Muscle layer of duodenum (tissue), 2 donors: ENCODE data around the gene DPP6.
"Not testable (repeated sequence)": the region's sequence is repeated elsewhere in the genome, so short reads cannot be mapped to it uniquely, and the experiment has no call there.

Experiments used
- H3K27ac ChIP-seq: one replicate; pipeline ENCODE4 v1.7.0; 2013; ENCODE audit warnings: mild to moderate bottlenecking, low read length
- H3K27me3 ChIP-seq: one replicate; pipeline ENCODE4 v1.7.0; 2013; ENCODE audit warnings: low read depth, mild to moderate bottlenecking, control low read depth, low read length
- H3K36me3 ChIP-seq, 2 donors: one replicate each; pipeline ENCODE4 v1.7.0; 2013; ENCODE audit warnings: low read length in 2 of 2, control low read depth in 1 of 2, mild to moderate bottlenecking in 1 of 2; ENCODE audit not compliant: insufficient read depth in 2 of 2, control insufficient read depth in 1 of 2
- H3K4me1 ChIP-seq, 2 donors: one replicate each; pipeline ENCODE4 v1.7.0; 2013; ENCODE audit warnings: low read length in 2 of 2, mild to moderate bottlenecking in 2 of 2, control low read depth in 1 of 2, moderate library complexity in 1 of 2; ENCODE audit not compliant: insufficient read depth in 2 of 2, control insufficient read depth in 1 of 2
- H3K4me3 ChIP-seq, 2 donors: one replicate each; pipeline ENCODE4 v1.7.0; 2013; ENCODE audit warnings: low read length in 2 of 2, low read depth in 1 of 2, mild to moderate bottlenecking in 1 of 2
- H3K9me3 ChIP-seq, 2 donors: one replicate each; pipeline ENCODE4 v1.7.0; 2013; ENCODE audit warnings: low read length in 2 of 2, control low read depth in 1 of 2, mild to moderate bottlenecking in 1 of 2; ENCODE audit not compliant: control insufficient read depth in 1 of 2
- donor health status: healthy.

The DPP6 gene

DNA sequence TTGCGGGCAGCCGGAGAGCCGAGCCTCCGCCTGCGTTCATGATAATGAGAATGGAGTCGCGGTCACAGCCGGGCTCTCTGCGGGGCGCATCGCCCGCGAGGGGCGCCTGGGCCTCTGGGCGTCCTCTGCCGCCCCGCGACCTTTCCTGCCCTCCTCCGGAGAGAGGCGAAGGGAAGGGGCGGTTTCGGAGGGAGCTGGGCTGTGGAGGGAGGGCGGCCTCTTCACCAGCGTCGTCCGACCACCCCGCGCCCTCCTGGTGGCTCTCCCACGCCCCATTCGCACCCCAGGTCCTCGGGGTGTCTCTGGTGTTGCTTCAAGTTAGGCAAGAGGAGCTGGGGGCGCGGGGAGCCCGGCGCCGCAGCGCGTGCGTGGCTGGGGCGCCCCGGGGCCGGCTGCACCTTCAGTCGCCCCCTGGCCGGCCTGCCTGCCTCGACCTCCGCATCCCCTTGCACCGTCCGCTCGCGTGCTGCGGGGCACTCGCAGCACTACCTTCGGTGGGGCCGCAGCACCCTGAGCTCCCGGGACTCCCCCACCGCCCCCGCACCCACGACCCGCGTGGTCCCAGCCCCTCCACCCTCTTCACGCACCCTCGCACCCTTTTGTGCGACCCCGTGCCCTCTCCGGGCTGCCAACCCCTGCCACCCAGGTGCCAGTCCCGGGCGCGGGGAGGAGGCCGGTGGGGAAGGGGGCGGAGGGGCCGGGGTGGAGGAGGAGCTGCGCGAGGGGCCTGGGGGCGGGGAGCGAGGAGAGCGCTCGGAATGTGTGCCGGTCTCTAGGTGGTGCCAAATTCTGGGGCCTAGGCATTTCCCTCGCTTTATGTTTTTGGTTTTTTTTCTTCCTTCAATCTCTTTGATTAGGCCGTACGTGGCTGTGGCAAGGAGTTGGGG lies at the start of gene DPP6:
Gene DPP6, plus strand, starts transcription at position 756 of the 887 bp plus-strand sequence.
- peak within 1 kb of the TSS in 1 of 2 donors; percentile 35 for H3K4me3 ChIP-seq
- H3K9me3 ChIP-seq, H3K27ac ChIP-seq, H3K27me3 ChIP-seq, H3K36me3 ChIP-seq, H3K4me1 ChIP-seq: not testable (repeated sequence)

DNA sequence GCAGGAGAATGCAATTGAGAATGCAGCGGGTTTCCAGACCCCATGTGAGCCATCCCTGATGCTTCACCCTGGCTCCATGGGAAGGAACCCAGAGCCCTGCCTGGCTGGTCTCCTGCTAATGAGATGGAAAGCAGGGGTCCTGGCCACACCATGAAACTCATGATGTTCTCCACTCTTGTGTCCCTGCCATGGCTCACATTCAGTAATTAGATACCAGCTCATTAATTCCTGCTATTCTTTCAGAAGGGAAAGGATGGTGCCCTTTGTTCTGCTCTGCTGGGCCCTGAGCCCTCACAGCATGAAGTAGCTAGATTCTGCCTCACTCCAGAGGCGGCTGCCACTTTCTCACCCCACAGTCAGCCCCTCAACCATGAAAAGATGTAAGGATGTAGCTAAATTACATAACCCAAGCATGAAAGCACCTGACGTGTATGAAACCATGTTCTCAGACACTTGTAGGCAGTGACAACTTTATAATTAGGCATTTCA lies 42.7 kb upstream of the DPP6 start:
- H3K27ac ChIP-seq, H3K4me3 ChIP-seq, H3K4me1 ChIP-seq, H3K27me3 ChIP-seq, H3K9me3 ChIP-seq, H3K36me3 ChIP-seq: not testable (repeated sequence)

DNA sequence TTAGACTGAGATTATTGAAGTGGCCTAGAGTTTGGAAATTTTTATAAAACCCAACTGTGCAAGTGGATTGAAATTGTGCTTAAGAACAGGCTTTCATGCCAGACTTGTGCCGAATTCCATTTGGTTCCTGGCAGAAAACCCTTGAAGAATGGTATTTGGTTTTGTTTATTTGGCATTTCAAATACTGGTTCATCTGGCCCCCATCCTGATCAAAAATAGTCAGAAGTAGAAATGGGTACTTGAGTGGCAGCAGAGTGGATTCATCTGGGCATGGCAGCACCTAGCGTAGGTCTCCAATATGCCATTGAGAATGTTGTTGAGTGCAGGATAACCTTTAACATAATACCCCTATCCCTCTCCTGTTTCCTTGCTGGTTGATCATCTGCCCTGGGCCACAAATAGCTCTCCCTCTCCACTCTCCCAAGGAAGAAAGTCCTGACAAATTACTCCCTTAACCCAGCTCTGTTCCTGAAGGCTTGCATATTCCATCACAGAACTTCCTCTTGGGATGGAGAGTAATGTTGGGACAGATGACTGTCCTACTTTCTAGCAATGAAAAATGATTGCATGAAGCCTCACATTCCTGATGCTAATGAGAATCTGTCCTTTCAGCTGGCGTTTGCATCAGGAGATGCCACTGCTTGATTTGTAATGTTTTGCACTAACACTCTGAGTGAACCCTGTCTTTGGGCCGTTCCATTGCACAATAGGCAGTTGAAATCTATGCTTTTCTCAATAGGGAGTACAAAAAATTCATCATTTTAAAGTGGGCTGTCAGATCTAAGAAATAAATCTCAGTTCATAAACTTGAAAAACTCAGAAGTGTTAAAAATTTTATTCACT lies 41.3 kb upstream of the DPP6 start:
- H3K27ac ChIP-seq, H3K4me3 ChIP-seq, H3K27me3 ChIP-seq, H3K36me3 ChIP-seq, H3K4me1 ChIP-seq, H3K9me3 ChIP-seq: not testable (repeated sequence)

GRCh38 chr7:154012800-154013199 lies 39.4 kb upstream of the DPP6 start:
- H3K27ac ChIP-seq, H3K27me3 ChIP-seq, H3K4me3 ChIP-seq, H3K4me1 ChIP-seq, H3K36me3 ChIP-seq, H3K9me3 ChIP-seq: not testable (repeated sequence)

- not testable (repeated sequence) for H3K4me3 ChIP-seq, H3K9me3 ChIP-seq
Measured at GRCh38 chr7:154015636-154016035, 36.6 kb upstream of the DPP6 start.

DNA sequence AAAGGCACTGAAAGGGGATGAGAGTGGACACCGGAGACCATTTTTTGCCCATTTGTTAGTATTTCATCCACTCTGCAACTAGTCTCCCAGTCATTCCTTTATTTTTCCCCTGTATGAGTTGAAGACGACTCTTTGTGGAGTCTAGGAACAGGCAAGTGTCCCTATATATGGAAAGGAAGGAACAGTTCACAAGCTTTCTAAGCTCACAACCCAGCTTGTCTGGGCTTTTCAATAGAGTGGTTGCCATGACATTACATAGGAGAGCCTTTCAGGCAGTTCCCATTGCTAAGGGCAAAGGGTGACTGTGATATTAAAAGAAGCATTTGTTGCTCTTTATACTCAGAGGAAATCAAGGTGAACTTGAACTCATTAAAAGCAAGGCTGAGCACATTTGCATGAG lies 33.8 kb upstream of the DPP6 start:
- H3K27me3 ChIP-seq, result not testable (repeated sequence)

More at GRCh38 chr7:154015636-154016035, 36.6 kb upstream of the DPP6 start:
- not testable (repeated sequence) for H3K27ac ChIP-seq, H3K4me1 ChIP-seq, H3K27me3 ChIP-seq, H3K36me3 ChIP-seq

GRCh38 chr7:154027805-154028204 lies 24.4 kb upstream of the DPP6 start:
- H3K27me3 ChIP-seq, H3K4me1 ChIP-seq, H3K36me3 ChIP-seq, H3K27ac ChIP-seq, H3K4me3 ChIP-seq, H3K9me3 ChIP-seq: not testable (repeated sequence)

More for the DNA sequence above, 33.8 kb upstream of the DPP6 start:
- not testable (repeated sequence) for H3K9me3 ChIP-seq, H3K4me1 ChIP-seq, H3K4me3 ChIP-seq, H3K27ac ChIP-seq, H3K36me3 ChIP-seq

DNA sequence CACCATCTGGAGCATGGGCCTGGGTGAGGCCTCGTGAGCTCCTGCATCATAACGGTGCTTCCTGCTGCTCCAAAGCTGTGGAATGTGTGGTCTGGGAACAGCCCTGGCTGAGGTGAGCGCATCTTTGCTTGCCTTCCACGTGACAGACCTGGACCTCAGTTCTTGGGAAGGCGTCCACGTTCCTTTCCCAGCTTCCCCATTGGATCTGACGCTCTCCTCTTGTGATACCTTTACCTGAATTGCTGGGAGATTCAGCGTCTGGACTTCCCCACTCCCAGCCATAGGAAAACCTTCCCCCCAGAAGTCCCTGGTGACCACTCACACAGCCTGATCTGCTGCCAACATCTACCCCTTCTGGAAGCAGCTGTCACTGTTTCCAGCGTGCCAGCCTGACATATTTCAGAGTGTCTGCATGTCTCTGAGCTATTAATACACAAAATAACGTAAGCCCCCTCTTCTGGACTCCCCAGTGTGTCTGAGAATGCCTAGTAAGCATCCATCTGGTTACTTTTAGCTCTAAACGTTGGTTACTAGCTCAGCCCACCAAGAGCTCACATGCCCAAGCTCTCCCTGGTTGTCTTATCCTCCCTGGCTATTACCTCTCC lies 21.6 kb upstream of the DPP6 start:
- H3K27ac ChIP-seq, H3K9me3 ChIP-seq, H3K4me1 ChIP-seq, H3K4me3 ChIP-seq, H3K36me3 ChIP-seq, H3K27me3 ChIP-seq: not testable (repeated sequence)

DNA sequence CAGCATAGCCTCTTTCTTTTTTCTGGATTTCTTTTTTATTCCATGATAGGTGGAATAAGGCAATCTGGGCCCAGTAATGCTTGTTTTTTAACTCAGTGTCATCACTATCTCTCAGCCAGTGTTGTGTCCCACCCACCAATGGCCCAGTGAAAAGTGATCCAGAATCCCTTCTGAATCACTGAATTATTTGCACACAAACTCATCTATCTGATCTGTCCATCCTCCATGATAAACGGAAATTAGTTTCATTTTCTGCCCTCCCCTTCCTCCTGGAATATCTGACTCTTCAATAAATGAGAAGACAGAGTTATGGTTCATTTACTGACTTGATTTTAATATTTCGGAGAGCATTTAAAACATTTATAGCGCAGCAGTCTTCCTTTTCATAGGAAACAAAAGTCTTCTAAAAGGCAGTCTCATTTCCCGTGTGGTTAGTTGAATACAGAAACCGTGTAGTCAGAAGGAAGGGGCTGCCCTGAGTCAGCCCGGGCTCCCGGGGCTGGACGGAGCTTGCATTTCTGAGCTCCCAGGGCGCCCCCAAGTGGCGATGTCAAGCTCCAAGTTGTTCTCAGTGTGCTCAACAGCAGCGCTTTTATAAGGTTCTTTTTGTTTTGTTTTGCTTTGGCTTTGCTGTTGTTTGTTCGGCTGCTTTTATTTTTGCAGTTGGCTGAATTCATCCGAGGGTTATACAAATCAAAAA lies 12.6 kb upstream of the DPP6 start:
- not testable (repeated sequence) for H3K27me3 ChIP-seq

GRCh38 chr7:154050394-154050793 lies 1.8 kb upstream of the DPP6 start:
- not testable (repeated sequence) for H3K36me3 ChIP-seq, H3K9me3 ChIP-seq, H3K27me3 ChIP-seq, H3K4me3 ChIP-seq, H3K4me1 ChIP-seq, H3K27ac ChIP-seq

More for the DNA sequence above, 12.6 kb upstream of the DPP6 start:
- not testable (repeated sequence) for H3K9me3 ChIP-seq, H3K4me3 ChIP-seq, H3K4me1 ChIP-seq, H3K27ac ChIP-seq, H3K36me3 ChIP-seq
